Measurements from ENCODE around the gene CNTNAP3B.
"Not testable (repeated sequence)": the region's sequence is repeated elsewhere in the genome, so short reads cannot be mapped to it uniquely, and the experiment has no call there.

- TF ChIP-seq CTCF (conservative IDR thresholded peaks at IDR 0.05; ENCODE audit: low read depth in 2 of 2); CREB1 (CRISPR knock-in tag; IDR thresholded peaks at IDR 0.05; ENCODE audit: low read depth); STAT1 (IDR thresholded peaks at IDR 0.05; ENCODE audit: unreplicated experiment): not testable (repeated sequence)
Observed at GRCh38 chr9:41953007-41953406, 176.2 kb downstream of the CNTNAP3B start.

Data from GM23338 (cell line).